NCI-H524 (cell line): ENCODE measurements around the gene FAM3A.
A peak's percentile ranks its signal among the peaks of the same experiment; 100 is the strongest.

Experiments used
- DNase-seq, 2 experiments: peaks; one replicate each; lab custom pipeline; 2025; lab: John Stamatoyannopoulos, UW

Gene FAM3A

GRCh38 chrX:154481195-154481594 lies 34.8 kb downstream of the FAM3A start:
- no peak for DNase-seq

DNA sequence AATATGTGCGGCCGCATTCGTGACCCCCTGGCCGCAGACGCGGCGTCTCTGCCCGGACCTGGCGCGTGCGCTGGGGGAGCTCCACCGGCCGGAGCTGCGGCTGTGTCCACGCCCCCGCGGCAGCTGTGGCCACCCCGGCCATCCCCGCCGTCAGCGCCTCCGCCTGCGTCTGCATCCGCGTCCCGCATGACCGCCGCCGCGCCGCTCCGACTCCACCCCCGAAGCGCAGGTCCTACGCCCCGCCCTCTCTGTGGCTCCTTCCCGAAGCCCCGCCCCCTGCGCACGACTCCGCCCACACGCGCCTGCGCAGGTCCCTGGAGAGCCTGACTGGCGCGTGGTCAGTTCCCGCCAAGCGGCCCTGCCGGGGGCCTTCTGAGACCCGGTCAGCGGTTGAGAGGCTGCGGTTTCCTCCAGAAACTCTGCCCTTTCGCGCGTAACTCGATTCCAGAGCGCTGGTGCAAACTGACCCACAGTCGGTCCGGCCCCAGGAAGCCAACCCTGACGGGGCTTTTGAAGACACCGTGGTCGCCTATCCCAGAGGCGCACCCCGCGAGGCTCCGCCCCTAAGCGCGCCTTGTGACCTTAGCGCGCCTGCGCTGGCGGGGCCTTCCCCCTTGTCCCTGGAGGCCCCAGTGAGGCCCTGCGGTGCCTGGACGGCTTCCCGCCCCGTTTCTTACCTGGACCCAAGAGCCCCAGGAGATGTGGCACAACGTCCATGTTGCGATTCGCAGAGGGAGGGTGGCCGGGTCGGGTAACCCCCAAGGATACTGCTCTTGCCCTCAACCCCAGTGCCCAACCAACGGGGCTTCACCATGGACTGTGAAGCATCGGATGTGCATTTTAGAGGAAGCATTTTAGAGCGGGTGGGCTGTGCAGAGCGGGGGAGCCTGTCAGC lies 37.1 kb downstream of the FAM3A start, which contains the start of gene LAGE3:
TSS of gene LAGE3 (minus strand) at position 554 of the 895 bp plus-strand sequence. CDS start at position 188, 366 bp downstream.
- peak; percentile 64 to 82 for DNase-seq

DNA sequence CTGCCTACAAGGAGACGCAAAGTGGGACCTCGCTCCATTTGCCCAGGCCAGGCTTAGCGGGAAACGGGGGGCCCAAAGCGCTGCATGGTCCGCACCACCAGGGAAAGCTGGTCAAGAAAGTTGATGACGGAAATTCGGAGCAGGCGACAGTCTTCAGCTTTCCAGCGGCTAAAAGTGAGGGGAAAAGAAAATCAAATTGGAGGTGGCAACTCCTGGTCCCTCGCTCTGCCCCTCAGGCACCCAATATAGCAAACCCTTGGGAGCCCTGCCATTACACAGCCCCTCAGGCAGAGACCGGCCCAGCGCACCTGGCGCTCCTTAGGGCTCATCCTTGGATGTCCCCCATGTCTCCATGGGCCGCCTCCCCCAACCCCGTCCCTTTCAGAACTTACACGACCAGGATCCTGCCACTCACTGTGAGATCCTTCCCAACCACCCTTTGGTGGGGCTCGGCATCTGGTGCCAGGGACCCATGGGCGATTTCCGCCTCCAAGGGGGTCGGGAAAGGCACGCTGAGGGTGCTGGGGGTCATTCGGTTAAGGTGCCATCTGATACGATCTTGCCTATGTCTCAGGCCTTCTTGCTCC lies 38.0 kb downstream of the FAM3A start:
- DNase-seq = no peak

DNA sequence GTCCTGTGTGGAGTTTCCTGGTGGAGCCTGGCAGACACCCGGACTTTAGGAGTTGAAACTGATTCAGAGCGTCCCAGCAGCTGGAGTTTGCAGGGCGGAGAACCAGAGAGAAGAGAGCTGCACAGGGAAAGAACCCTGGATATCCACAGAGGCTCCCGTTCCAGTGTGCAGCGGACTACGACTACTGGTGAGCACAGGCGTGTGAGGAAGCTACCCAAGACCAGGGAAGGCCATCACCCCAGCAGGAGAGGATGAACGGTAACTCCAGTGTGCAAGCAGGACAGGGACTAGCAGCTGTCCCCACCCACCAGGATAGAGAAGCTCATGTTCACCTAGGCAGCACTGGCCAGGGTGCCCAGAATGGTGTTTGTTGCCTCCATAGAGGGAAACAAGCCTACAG lies 39.2 kb downstream of the FAM3A start:
- DNase-seq = no peak

GRCh38 chrX:154473683-154474082 lies 42.3 kb downstream of the FAM3A start:
- DNase-seq = no peak

DNA sequence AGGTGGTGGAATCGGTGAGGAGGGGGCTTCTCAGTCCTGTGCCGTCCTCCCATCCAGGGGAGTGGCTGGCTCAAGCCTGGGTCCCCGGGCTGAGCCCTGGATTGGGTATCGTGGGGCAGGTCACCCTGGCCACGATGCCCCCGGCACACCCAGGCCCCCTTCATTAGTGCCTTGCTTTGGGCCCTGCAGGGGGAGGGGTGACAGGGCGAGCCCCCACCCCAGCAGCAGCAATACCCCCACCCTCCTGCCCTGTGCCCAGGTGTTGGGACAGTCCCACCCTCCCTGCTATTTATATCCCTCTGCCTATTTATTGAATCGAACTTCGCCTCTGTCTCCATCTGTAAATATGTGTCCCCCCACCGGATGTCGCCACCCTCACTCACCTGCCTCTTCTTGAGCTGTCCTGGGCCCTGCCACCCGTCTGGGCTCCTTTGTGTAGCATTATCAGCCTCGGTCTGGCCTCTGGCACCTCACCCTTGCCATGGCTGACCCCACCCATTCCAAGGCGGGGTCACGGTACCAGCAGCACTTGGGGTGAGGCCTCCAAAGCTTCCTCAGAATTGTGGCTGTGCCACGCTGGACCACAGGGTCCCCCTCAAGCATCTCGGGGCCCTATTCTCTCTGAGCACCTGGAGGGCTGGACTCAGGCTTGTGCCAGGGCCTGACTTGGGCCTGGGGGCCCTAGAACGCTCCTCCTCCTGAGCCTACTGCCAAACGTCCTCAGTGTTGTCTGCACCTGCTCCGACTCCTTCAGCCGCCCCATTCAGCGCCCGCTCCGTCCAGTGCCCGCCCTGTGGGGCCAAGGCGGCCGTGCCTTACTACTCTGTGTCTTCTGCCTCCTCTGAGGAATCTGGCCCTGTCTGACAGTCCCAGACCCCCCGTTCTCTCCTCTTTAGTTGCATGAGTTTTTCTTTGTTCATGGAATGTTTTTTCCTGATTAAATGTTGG lies 43.1 kb downstream of the FAM3A start:
- DNase-seq = no peak

- no peak for DNase-seq
Measured at GRCh38 chrX:154471839-154472684, 44.0 kb downstream of the FAM3A start.

- no peak for DNase-seq
Measured at GRCh38 chrX:154470914-154471568, 45.0 kb downstream of the FAM3A start.

GRCh38 chrX:154470434-154470833 lies 45.6 kb downstream of the FAM3A start:
- no peak for DNase-seq

- no peak for DNase-seq
Measured at GRCh38 chrX:154469880-154470279, 46.2 kb downstream of the FAM3A start.

DNA sequence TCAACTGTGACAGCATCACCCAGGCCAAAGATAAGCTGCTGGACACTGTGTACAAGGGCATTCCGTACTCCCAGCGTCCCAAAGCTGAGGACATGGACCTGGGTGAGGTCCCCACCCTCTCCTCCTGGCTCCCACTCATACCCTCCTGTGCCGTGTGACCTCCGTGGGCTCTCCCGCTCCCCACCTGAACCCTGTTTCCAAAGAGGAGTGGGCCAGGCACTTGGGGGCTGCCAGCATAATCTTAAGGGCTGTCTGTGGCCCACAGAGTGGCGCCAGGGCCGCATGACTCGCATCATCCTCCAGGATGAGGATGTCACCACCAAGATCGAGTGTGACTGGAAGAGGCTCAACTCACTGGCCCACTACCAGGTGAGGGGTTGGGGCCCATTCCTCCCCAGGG lies 46.9 kb downstream of the FAM3A start:
- no peak for DNase-seq

DNA sequence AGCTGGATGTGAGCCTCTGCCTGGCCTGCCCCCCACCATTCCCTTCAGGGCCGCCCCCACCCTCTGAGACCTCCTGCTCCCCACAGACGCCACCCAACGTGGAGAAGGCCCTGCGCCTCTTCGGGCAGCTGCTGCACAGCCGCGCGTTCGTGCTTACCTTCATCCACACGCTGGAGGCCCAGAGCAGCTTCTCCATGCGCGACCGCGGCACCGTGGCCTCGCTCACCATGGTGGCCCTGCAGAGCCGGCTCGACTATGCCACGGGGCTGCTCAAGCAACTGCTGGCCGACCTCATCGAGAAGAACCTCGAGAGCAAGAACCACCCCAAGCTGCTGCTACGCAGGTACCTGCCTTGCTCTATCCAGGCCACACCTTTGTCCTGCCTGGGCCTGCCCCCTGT lies 47.8 kb downstream of the FAM3A start:
- no peak for DNase-seq

DNA sequence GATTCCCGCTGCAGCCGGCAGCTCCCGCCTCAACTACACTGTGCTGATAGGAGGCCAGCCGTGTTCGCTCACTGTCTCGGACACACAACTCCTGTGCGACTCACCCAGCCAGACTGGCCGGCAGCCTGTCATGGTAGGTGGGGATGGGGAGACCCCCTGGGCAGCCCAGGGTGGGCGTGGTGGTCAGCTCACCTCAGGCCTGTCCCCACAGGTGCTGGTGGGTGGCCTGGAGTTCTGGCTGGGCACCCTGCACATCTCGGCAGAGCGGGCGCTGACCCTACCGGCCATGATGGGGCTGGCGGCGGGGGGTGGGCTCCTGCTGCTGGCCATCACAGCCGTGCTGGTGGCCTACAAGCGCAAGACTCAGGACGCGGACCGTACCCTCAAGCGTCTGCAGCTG lies 48.5 kb downstream of the FAM3A start:
- no peak for DNase-seq

GRCh38 chrX:154466907-154467306 lies 49.1 kb downstream of the FAM3A start:
- DNase-seq = no peak

DNA sequence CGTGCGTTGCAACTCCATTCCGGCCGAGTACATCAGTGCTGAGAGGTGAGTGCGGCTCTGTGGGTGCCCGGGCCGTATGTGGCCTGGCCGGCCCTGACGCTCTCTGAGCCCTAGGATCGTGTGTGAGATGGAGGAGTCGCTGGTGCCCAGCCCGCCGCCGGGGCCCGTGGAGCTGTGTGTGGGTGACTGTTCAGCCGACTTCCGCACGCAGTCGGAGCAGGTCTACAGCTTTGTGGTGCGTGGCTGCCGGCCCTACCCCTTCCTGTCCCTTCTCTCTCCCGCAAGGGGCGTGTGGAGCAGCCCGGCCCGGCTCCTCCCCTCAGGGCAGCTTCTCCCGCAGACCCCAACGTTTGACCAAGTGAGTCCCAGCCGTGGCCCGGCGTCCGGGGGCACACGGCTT lies 50.0 kb downstream of the FAM3A start:
- no peak for DNase-seq

DNA sequence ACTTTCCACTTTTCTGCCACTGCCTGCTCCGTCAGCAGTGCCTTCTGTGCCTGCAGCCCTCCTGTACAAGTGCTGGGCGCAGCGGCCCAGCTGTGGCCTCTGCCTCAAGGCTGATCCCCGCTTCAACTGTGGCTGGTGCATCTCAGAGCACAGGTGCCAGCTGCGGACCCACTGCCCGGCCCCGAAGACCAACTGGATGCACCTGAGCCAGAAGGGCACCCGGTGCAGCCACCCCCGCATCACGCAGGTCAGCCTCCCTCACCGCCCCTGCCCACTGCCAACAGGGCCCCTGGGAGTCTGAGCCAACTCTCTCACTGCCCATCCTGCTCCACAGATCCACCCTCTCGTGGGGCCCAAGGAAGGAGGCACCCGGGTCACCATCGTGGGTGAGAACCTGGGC lies 50.4 kb downstream of the FAM3A start:
- no peak for DNase-seq

- no peak for DNase-seq
Measured at GRCh38 chrX:154464806-154465365, 51.1 kb downstream of the FAM3A start.

DNA sequence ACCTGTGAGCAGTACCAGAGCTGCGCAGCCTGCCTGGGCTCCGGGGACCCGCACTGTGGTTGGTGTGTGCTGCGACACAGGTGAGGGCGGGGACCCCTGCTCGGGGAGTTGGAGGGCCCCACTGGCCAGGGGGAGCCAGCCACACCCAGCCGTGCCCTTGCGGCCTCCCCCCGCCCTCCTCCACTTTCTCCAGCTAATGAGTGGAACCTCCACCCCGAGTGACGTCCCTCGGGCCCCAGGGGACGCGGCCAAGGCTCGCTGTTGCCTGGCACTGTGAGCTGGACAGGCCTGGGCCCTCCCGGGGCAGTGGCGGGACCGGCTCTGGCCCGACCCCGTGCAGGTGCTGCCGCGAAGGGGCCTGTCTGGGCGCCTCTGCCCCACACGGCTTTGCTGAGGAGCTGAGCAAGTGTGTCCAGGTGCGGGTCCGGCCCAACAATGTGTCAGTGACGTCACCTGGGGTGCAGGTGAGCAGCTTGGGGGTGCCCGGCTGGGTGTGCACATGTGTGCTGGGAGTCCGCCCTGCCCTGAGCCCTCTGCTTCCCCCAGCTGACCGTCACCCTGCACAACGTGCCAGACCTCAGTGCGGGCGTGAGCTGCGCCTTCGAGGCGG lies 52.3 kb downstream of the FAM3A start:
- no peak for DNase-seq

- no peak for DNase-seq
Measured at GRCh38 chrX:154462396-154462795, 53.6 kb downstream of the FAM3A start.

- peak; percentile 43 to 87 for DNase-seq
Measured at GRCh38 chrX:154460326-154460725, 55.7 kb downstream of the FAM3A start.
